WERI-Rb-1 (cell line): ENCODE data around the gene RAB7B.
A peak's percentile ranks its signal among the peaks of the same experiment; 100 is the strongest.

Source experiments
- DNase-seq: peaks from one replicate; pipeline ENCODE4 v3.0.0-alpha.2; 2020
- H3K27ac ChIP-seq: fragments of 250-450 bp; sonication (Bioruptor Pico); 2 replicates; pipeline ENCODE4 v1.5.1; 2020; ENCODE audit warnings: mild to moderate bottlenecking, moderate library complexity
- H3K27me3 ChIP-seq: fragments of 250-450 bp; sonication (Bioruptor Pico); 2 replicates; pipeline ENCODE4 v1.5.1; 2021; ENCODE audit warnings: mild to moderate bottlenecking, low read depth, moderate library complexity; ENCODE audit not compliant: insufficient read depth, severe bottlenecking
- H3K36me3 ChIP-seq: fragments of 250-450 bp; sonication (Bioruptor Pico); 2 replicates; pipeline ENCODE4 v1.5.1; 2020; ENCODE audit warnings: mild to moderate bottlenecking, moderate library complexity
- H3K4me3 ChIP-seq: 2 replicates; pipeline ENCODE4 v1.5.1; 2011; ENCODE audit warnings: low read depth, mild to moderate bottlenecking, control low read depth, low read length
- H3K9me3 ChIP-seq: fragments of 250-450 bp; sonication (Bioruptor Pico); 2 replicates; pipeline ENCODE4 v1.5.1; 2021; ENCODE audit warnings: mild to moderate bottlenecking, moderate library complexity; ENCODE audit not compliant: severe bottlenecking
- CTCF ChIP-seq: IDR thresholded peaks from 2 replicates; pipeline ENCODE4 v1.5.1; 2011; ENCODE audit warnings: low read depth, mild to moderate bottlenecking, control low read depth, inconsistent platforms, low read length

RAB7B gene

GRCh38 chr1:206021008-206021625, 17.9 kb upstream of the RAB7B start:
- H3K4me3 ChIP-seq = no peak overlapping the region

GRCh38 chr1:206020393-206021007, 17.3 kb upstream of the RAB7B start:
- Histone ChIP-seq H3K36me3 (no peaks in the 10 kb centered on the region), H3K9me3 (no peaks in the 10 kb centered on the region), H3K4me3 (no peak overlapping the region), H3K27ac (no peak overlapping the region), H3K27me3 (peaks cover 47% of the 10 kb centered on the region)
- TF ChIP-seq CTCF = no peak
- DNase-seq = peak; percentile 4

More at GRCh38 chr1:206021008-206021625, 17.9 kb upstream of the RAB7B start:
- no peak for TF ChIP-seq CTCF
- Histone ChIP-seq H3K27ac (no peak overlapping the region), H3K36me3 (no peaks in the 10 kb centered on the region), H3K9me3 (no peaks in the 10 kb centered on the region), H3K27me3 (peaks cover 52% of the 10 kb centered on the region)
- peak; percentile 7 for DNase-seq

GRCh38 chr1:206015071-206015470, 11.9 kb upstream of the RAB7B start:
- no peak for DNase-seq

GRCh38 chr1:206014601-206015000, 11.4 kb upstream of the RAB7B start:
- Histone ChIP-seq H3K36me3 (no peaks in the 10 kb centered on the region), H3K9me3 (no peaks in the 10 kb centered on the region), H3K4me3 (no peak overlapping the region), H3K27ac (no peak overlapping the region), H3K27me3 (peaks cover 5% of the 10 kb centered on the region)
- no peak for TF ChIP-seq CTCF
- no peak for DNase-seq

More at GRCh38 chr1:206015071-206015470, 11.9 kb upstream of the RAB7B start:
- H3K36me3 ChIP-seq = no peaks in the 10 kb centered on the region
- peaks cover 5% of the 10 kb centered on the region for H3K27me3 ChIP-seq
- H3K9me3 ChIP-seq = no peaks in the 10 kb centered on the region
- TF ChIP-seq CTCF = no peak
- no peak overlapping the region for H3K4me3 ChIP-seq
- H3K27ac ChIP-seq = no peak overlapping the region

GRCh38 chr1:206013026-206013795, 10.0 kb upstream of the RAB7B start:
- Histone ChIP-seq H3K4me3 (no peak overlapping the region), H3K27me3 (no peaks in the 10 kb centered on the region), H3K36me3 (no peaks in the 10 kb centered on the region), H3K27ac (no peak overlapping the region), H3K9me3 (no peaks in the 10 kb centered on the region)
- TF ChIP-seq CTCF = no peak
- no peak for DNase-seq
